Keratinocyte (primary cell): ENCODE measurements around the gene NFATC3.

ENCODE experiments used
- EZH2 ChIP-seq: IDR thresholded peaks from one replicate; pipeline ENCODE4 v1.6.1; 2012; ENCODE audit warnings: inconsistent platforms, mild to moderate bottlenecking, low read length, moderate library complexity
- TF ChIP-seq, protein P1 (sequence below), 3 experiments: IDR thresholded peaks in 1 of 3; conservative IDR thresholded peaks in 1 of 3; optimal IDR thresholded peaks in 1 of 3; 2 replicates in 2 of 3; 3 replicates in 1 of 3; pipeline versions ENCODE3 to v1.5.1; 2011; ENCODE audit warnings: low read length in 3 of 3, mild to moderate bottlenecking in 3 of 3, moderate library complexity in 2 of 3, control low read depth in 1 of 3, inconsistent platforms in 1 of 3; ENCODE audit not compliant: insufficient read depth in 2 of 3; ENCODE audit errors: extremely low read depth in 1 of 3

- TF ChIP-seq, protein P1, sequence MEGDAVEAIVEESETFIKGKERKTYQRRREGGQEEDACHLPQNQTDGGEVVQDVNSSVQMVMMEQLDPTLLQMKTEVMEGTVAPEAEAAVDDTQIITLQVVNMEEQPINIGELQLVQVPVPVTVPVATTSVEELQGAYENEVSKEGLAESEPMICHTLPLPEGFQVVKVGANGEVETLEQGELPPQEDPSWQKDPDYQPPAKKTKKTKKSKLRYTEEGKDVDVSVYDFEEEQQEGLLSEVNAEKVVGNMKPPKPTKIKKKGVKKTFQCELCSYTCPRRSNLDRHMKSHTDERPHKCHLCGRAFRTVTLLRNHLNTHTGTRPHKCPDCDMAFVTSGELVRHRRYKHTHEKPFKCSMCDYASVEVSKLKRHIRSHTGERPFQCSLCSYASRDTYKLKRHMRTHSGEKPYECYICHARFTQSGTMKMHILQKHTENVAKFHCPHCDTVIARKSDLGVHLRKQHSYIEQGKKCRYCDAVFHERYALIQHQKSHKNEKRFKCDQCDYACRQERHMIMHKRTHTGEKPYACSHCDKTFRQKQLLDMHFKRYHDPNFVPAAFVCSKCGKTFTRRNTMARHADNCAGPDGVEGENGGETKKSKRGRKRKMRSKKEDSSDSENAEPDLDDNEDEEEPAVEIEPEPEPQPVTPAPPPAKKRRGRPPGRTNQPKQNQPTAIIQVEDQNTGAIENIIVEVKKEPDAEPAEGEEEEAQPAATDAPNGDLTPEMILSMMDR (optimal IDR thresholded peaks at IDR 0.05 in 1 of 3, IDR thresholded peaks at IDR 0.05 in 1 of 3, conservative IDR thresholded peaks at IDR 0.05 in 1 of 3; ENCODE audit: extremely low read depth in 1 of 3, insufficient read depth in 2 of 3, low read length in 3 of 3) = no peak
- TF ChIP-seq EZH2 = no peak
Observed at GRCh38 chr16:68073902-68074760, 11.0 kb upstream of the NFATC3 start.
